Prostate gland (tissue), 2 donors: ENCODE measurements around the gene ASB3. TPM values are rescaled to one million over a fixed set of nuclear protein-coding genes. Genes with fewer than 3 reads are reported as not detected.
"Not testable (repeated sequence)": the region's sequence is repeated elsewhere in the genome, so short reads cannot be mapped to it uniquely, and the experiment has no call there.

Source experiments
- DNase-seq: peaks from one replicate; pipeline ENCODE4 v3.0.0-alpha.2; 2019; ENCODE audit warnings: low spot score
- H3K27ac ChIP-seq, 2 donors: fragments of 200-600 bp; sonication (generic); 2 replicates each; pipeline ENCODE4 v1.5.1; 2017 to 2019
- H3K27me3 ChIP-seq: fragments of 200-600 bp; sonication (generic); replicated peaks from 2 replicates; pipeline ENCODE4 v1.5.1; 2019; ENCODE audit not compliant: insufficient read depth
- H3K36me3 ChIP-seq, 2 donors: fragments of 200-600 bp; sonication (generic); 1 replicate in 1 of 2; 2 replicates in 1 of 2; pipeline versions ENCODE4 v1.5.1 to v1.8.1; 2017 to 2019
- H3K4me1 ChIP-seq: fragments of 200-600 bp; sonication (generic); replicated peaks from 2 replicates; pipeline ENCODE4 v1.5.1; 2019
- H3K4me3 ChIP-seq, 2 donors: fragments of 200-600 bp; sonication (generic); 2 replicates each; pipeline ENCODE4 v1.5.1; 2017 to 2019
- H3K9me3 ChIP-seq: fragments of 200-600 bp; sonication (generic); 2 replicates; pipeline ENCODE4 v1.5.1; 2017
- CTCF ChIP-seq, 4 experiments: fragments of 200-600 bp in 2 of 4; fragments of 450-650 bp in 2 of 4; sonication (generic) in 2 of 4; IDR thresholded peaks; 1 replicate in 3 of 4; 2 replicates in 1 of 4; pipeline ENCODE4 v1.5.1; 2016 to 2019; ENCODE audit warnings: antibody characterized with exemption in 4 of 4, mild to moderate bottlenecking in 2 of 4, moderate library complexity in 2 of 4
- POLR2A ChIP-seq: fragments of 450-650 bp; IDR thresholded peaks from one replicate; pipeline ENCODE4 v1.6.1; 2016; ENCODE audit warnings: antibody characterized with exemption, mild to moderate bottlenecking
- POLR2AphosphoS5 ChIP-seq: sonication (generic); formaldehyde crosslinking; IDR thresholded peaks from one replicate; pipeline ENCODE4 v1.6.1; 2017; ENCODE audit warnings: antibody characterized with exemption
- WGBS: methylation state at CpG from one replicate; pipeline ENCODE4 v1.1.5; 2018; 5-methylcytosine and 5-hydroxymethylcytosine counted together
- intact Hi-C: fragments of 100-400 bp; cut with DNase I; formaldehyde crosslinking; loops from one replicate; pipeline ENCODE4 v1.14.2; 2022
- total RNA-seq, 2 donors: library from RNA; depleted of rRNA; stranded (reverse); fragments of >200 nt; gene quantifications; one replicate each; pipeline ENCODE4 v1.1.0, GENCODE V29; 2016

The ASB3 gene
- total RNA-seq, 2 donors from 2014 or later = 14.3 to 23.6 TPM

GRCh38 chr2:53660886-53661285 lies 125.9 kb downstream of the ASB3 start:
- TF ChIP-seq POLR2AphosphoS5 (no peak), POLR2A (no peak), CTCF (IDR thresholded peaks at IDR 0.05) (no peak)
- 100% methylated on average over 2 of the region's 2 CpGs for WGBS
- no peak overlapping the region for H3K27ac ChIP-seq

GRCh38 chr2:53658474-53658873 lies 128.3 kb downstream of the ASB3 start:
- H3K4me1 ChIP-seq, H3K4me3 ChIP-seq, H3K27me3 ChIP-seq, intact Hi-C loops, H3K36me3 ChIP-seq, H3K27ac ChIP-seq, H3K9me3 ChIP-seq, DNase-seq: not testable (repeated sequence)
- 80% methylated on average over 4 of the region's 4 CpGs for WGBS

More at GRCh38 chr2:53660886-53661285, 125.9 kb downstream of the ASB3 start:
- intact Hi-C loops = no loop called here
- no peaks in the 10 kb centered on the region for H3K9me3 ChIP-seq
- no peaks in the 10 kb centered on the region for H3K4me1 ChIP-seq
- no peak for DNase-seq
- H3K27me3 ChIP-seq = no peaks in the 10 kb centered on the region
- no peak overlapping the region for H3K4me3 ChIP-seq
- H3K36me3 ChIP-seq = no peaks in the 10 kb centered on the region

- intact Hi-C loops = no loop called here
Measured at GRCh38 chr2:53655256-53655655, 131.5 kb downstream of the ASB3 start.

GRCh38 chr2:53654396-53654795 lies 132.4 kb downstream of the ASB3 start:
- no peaks in the 10 kb centered on the region for H3K27me3 ChIP-seq
- no peak overlapping the region for H3K4me3 ChIP-seq
- no peak overlapping the region for H3K27ac ChIP-seq
- no peak for DNase-seq
- intact Hi-C loops = no loop called here
- TF ChIP-seq CTCF (IDR thresholded peaks at IDR 0.05) = no peak
- no peak for TF ChIP-seq POLR2AphosphoS5
- TF ChIP-seq POLR2A = no peak
- no peaks in the 10 kb centered on the region for H3K36me3 ChIP-seq
- H3K9me3 ChIP-seq = no peaks in the 10 kb centered on the region
- H3K4me1 ChIP-seq = no peaks in the 10 kb centered on the region

More at GRCh38 chr2:53655256-53655655, 131.5 kb downstream of the ASB3 start:
- no peak overlapping the region for H3K27ac ChIP-seq
- DNase-seq = no peak
- no peaks in the 10 kb centered on the region for H3K27me3 ChIP-seq
- H3K4me3 ChIP-seq = no peak overlapping the region
- WGBS = 71% methylated on average over 1 of the region's 1 CpG
- TF ChIP-seq POLR2A (no peak), CTCF (IDR thresholded peaks at IDR 0.05) (no peak), POLR2AphosphoS5 (no peak)
- H3K36me3 ChIP-seq = no peaks in the 10 kb centered on the region
- H3K4me1 ChIP-seq = no peaks in the 10 kb centered on the region
- no peaks in the 10 kb centered on the region for H3K9me3 ChIP-seq

GRCh38 chr2:53652131-53652530 lies 134.6 kb downstream of the ASB3 start:
- Histone ChIP-seq H3K9me3 (no peaks in the 10 kb centered on the region), H3K27me3 (no peaks in the 10 kb centered on the region), H3K27ac (no peak overlapping the region), H3K36me3 (no peaks in the 10 kb centered on the region), H3K4me3 (no peak overlapping the region), H3K4me1 (no peaks in the 10 kb centered on the region)
- intact Hi-C loops = no loop called here
- TF ChIP-seq CTCF (IDR thresholded peaks at IDR 0.05) = no peak
- no peak for TF ChIP-seq POLR2A
- no peak for TF ChIP-seq POLR2AphosphoS5
- DNase-seq = no peak
- WGBS = 88% methylated on average over 2 of the region's 2 CpGs
